Peyer's patch (tissue), 4 donors: ENCODE data around the gene RREB1. TPM values are rescaled to one million over a fixed set of nuclear protein-coding genes. Genes with fewer than 3 reads are reported as not detected.

Experiments used
- DNase-seq, 3 donors: peaks; one replicate each; pipeline ENCODE4 v3.0.0-alpha.2; 2017 to 2019
- H3K27ac ChIP-seq, 4 donors: fragments of 200-600 bp; sonication (generic); one replicate each; pipeline ENCODE4 v1.5.1; 2016 to 2019
- H3K27me3 ChIP-seq, 2 donors: fragments of 200-600 bp; sonication (generic); one replicate each; pipeline ENCODE4 v1.5.1; 2019
- H3K36me3 ChIP-seq, 3 donors: fragments of 200-600 bp; sonication (generic); one replicate each; pipeline ENCODE4 v1.5.1; 2016 to 2019
- H3K4me1 ChIP-seq, 4 donors: fragments of 200-600 bp; sonication (generic); one replicate each; pipeline ENCODE4 v1.5.1; 2016 to 2019
- H3K4me3 ChIP-seq, 4 donors: fragments of 200-600 bp; sonication (generic); 1 replicate in 3 of 4; 2 replicates in 1 of 4; pipeline ENCODE4 v1.5.1; 2016 to 2019; ENCODE audit warnings: mild to moderate bottlenecking in 1 of 4
- H3K9me3 ChIP-seq, 4 donors: fragments of 200-600 bp; sonication (generic); one replicate each; pipeline ENCODE4 v1.5.1; 2016 to 2019; ENCODE audit warnings: mild to moderate bottlenecking in 1 of 4
- POLR2A ChIP-seq, 2 donors: fragments of 450-650 bp; IDR thresholded peaks; one replicate each; pipeline ENCODE4 v1.5.1; 2017; ENCODE audit warnings: antibody characterized with exemption in 2 of 2, mild to moderate bottlenecking in 2 of 2, moderate library complexity in 2 of 2
- total RNA-seq, 4 donors: library from RNA; depleted of rRNA; stranded (reverse); fragments of >200 nt; gene quantifications; one replicate each; pipeline ENCODE4 v1.1.0, GENCODE V29; 2016
- TF ChIP-seq, protein P1 (sequence below), 6 experiments: fragments of 450-650 bp in 4 of 6; fragments of 200-600 bp in 2 of 6; sonication (generic) in 1 of 6; IDR thresholded peaks; one replicate each; pipeline ENCODE4 v1.5.1; 2017 to 2019; ENCODE audit warnings: antibody characterized with exemption in 6 of 6, mild to moderate bottlenecking in 3 of 6, moderate library complexity in 1 of 6

Gene RREB1
- total RNA-seq, 4 donors from 2014 or later = 65.0 to 118 (median 113) TPM

GRCh38 chr6:7201444-7201731, 93.6 kb downstream of the RREB1 start:
- no peaks in the 10 kb centered on the region for H3K27me3 ChIP-seq
- peaks cover 0 to 10% (median 2%) of the 10 kb centered on the region in 4 donors for H3K4me1 ChIP-seq
- H3K27ac ChIP-seq = peak overlapping the region in 3 of 4 donors; percentile 2 to 69 (median 41)
- H3K9me3 ChIP-seq = no peaks in the 10 kb centered on the region
- H3K4me3 ChIP-seq = no peak overlapping the region
- no peak for DNase-seq
- TF ChIP-seq POLR2A (IDR thresholded peaks at IDR 0.05) = no peak
- TF ChIP-seq, protein P1, sequence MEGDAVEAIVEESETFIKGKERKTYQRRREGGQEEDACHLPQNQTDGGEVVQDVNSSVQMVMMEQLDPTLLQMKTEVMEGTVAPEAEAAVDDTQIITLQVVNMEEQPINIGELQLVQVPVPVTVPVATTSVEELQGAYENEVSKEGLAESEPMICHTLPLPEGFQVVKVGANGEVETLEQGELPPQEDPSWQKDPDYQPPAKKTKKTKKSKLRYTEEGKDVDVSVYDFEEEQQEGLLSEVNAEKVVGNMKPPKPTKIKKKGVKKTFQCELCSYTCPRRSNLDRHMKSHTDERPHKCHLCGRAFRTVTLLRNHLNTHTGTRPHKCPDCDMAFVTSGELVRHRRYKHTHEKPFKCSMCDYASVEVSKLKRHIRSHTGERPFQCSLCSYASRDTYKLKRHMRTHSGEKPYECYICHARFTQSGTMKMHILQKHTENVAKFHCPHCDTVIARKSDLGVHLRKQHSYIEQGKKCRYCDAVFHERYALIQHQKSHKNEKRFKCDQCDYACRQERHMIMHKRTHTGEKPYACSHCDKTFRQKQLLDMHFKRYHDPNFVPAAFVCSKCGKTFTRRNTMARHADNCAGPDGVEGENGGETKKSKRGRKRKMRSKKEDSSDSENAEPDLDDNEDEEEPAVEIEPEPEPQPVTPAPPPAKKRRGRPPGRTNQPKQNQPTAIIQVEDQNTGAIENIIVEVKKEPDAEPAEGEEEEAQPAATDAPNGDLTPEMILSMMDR (IDR thresholded peaks at IDR 0.05) = no peak
- H3K36me3 ChIP-seq = peaks cover 0 to 51% (median 0%) of the 10 kb centered on the region in 3 donors

DNA sequence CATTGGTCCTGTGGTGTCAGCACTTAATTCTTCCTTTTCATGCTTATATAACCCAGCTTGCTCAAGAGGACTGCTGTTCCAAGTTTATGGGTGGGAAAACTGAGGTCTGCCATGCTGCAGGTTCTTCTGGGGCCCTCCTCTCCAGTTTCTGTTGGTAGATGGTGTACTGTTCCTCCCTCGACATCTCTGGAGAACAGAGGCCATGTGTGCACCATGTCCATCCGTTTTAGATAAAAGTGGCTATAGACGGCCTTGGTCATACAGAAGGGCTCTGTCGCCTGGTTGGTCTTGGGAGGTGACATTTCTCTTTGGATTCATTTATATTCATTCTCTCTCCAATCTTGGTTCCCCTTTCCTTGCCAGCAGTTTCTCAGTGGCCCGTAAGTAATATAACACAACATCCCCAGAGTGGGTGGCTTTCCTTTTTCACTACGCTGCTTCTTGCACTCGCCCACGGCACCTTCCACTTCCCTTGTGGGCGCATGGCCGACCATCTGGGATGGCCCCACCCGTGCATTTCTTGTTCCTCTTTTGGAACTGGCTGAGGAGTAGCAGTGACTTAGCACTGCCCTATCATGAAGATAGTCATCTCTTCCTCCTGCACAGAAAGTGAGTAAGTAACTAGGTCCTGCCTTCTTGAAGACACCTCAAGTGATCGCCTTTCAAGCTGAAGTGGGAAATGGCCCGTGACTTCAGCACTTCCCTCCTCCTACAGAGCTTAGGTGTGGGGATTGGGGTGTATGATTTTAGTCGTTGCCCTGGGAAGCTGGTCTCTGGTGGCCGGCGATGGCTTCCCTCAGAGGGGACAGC, 94.2 kb downstream of the RREB1 start:
- H3K27me3 ChIP-seq = no peaks in the 10 kb centered on the region
- no peaks in the 10 kb centered on the region for H3K9me3 ChIP-seq
- TF ChIP-seq POLR2A (IDR thresholded peaks at IDR 0.05) = no peak
- TF ChIP-seq, protein P1 (IDR thresholded peaks at IDR 0.05) = no peak
- H3K27ac ChIP-seq = peak overlapping the region in 3 of 4 donors; percentile 27 to 69 (median 41)
- peak in 2 of 3 donors; percentile 76 to 86 for DNase-seq
- peaks cover 0 to 10% (median 2%) of the 10 kb centered on the region in 4 donors for H3K4me1 ChIP-seq
- H3K36me3 ChIP-seq = peaks cover 0 to 47% (median 0%) of the 10 kb centered on the region in 3 donors
- no peak overlapping the region for H3K4me3 ChIP-seq

GRCh38 chr6:7202950-7203349, 95.2 kb downstream of the RREB1 start:
- H3K27me3 ChIP-seq = no peaks in the 10 kb centered on the region
- no peak for DNase-seq
- no peak overlapping the region for H3K27ac ChIP-seq
- TF ChIP-seq POLR2A (IDR thresholded peaks at IDR 0.05) = no peak
- TF ChIP-seq, protein P1 (IDR thresholded peaks at IDR 0.05) = no peak
- H3K36me3 ChIP-seq = peaks cover 0 to 48% (median 0%) of the 10 kb centered on the region in 3 donors
- H3K9me3 ChIP-seq = no peaks in the 10 kb centered on the region
- no peak overlapping the region for H3K4me3 ChIP-seq
- peaks cover 0 to 10% (median 2%) of the 10 kb centered on the region in 4 donors for H3K4me1 ChIP-seq

GRCh38 chr6:7203939-7204338, 96.2 kb downstream of the RREB1 start:
- TF ChIP-seq POLR2A (IDR thresholded peaks at IDR 0.05) = no peak
- TF ChIP-seq, protein P1 (IDR thresholded peaks at IDR 0.05) = no peak
- Histone ChIP-seq H3K27ac (no peak overlapping the region), H3K4me1 (peaks cover 0 to 10% (median 2%) of the 10 kb centered on the region in 4 donors), H3K4me3 (no peak overlapping the region), H3K9me3 (no peaks in the 10 kb centered on the region), H3K27me3 (no peaks in the 10 kb centered on the region), H3K36me3 (peaks cover 0 to 48% (median 0%) of the 10 kb centered on the region in 3 donors)
- no peak for DNase-seq

- Histone ChIP-seq H3K36me3 (peaks cover 0 to 48% (median 0%) of the 10 kb centered on the region in 3 donors), H3K27ac (no peak overlapping the region), H3K27me3 (no peaks in the 10 kb centered on the region), H3K9me3 (no peaks in the 10 kb centered on the region), H3K4me1 (peaks cover 0 to 10% (median 2%) of the 10 kb centered on the region in 4 donors), H3K4me3 (no peak overlapping the region)
- TF ChIP-seq POLR2A (IDR thresholded peaks at IDR 0.05) = no peak
- TF ChIP-seq, protein P1 (IDR thresholded peaks at IDR 0.05) = no peak
- no peak for DNase-seq
Observed at GRCh38 chr6:7204726-7205125, 97.0 kb downstream of the RREB1 start.
